ENCODE results near the gene HMGCS2.

- TF ChIP-seq POLR2AphosphoS5 (IDR thresholded peaks at IDR 0.05; ENCODE audit: borderline replicate concordance, low read depth, low read length) (no peak), EZH2 (IDR thresholded peaks at IDR 0.05) (no peak), FOXP2 (optimal IDR thresholded peaks at IDR 0.05; ENCODE audit: control extremely low read depth, extremely low read length, insufficient read depth) (no peak)
Measured at GRCh38 chr1:119783354-119784185, 14.9 kb upstream of the HMGCS2 start.

All from SK-N-MC (cell line).